Measurements from ENCODE around the gene BRICD5.
"Not testable (repeated sequence)": the region's sequence is repeated elsewhere in the genome, so short reads cannot be mapped to it uniquely, and the experiment has no call there.

BRICD5 gene

GRCh38 chr16:2210386-2211365, at the start of gene BRICD5:
Gene BRICD5, minus strand, starts transcription at chr16:2210863. Its CDS starts 30 bp downstream, at chr16:2210833.
- no peak for DNase-seq

GRCh38 chr16:2260250-2260649, 49.6 kb upstream of the BRICD5 start:
- no peak for DNase-seq

GRCh38 chr16:2258530-2258929, 47.9 kb upstream of the BRICD5 start:
- not testable (repeated sequence) for DNase-seq

DNA sequence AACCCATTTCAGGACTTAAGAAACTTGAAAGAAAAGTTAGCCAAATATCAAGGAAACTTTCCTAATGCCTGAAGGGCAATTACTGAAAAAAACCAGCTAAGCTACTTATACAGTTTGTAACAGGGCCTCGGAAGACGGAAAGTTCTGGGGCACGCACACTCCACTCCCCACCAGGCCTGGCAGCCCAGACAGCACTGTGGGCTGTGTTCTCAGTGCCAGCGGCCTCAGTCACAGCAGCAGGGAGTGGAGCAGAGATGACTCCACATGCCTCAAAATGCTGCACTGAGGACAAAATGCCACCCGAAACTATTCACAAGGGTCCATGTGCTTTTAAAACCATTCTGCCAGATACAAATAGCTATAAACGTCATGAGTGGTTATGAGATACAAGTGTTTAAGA, 47.1 kb upstream of the BRICD5 start:
- DNase-seq: no peak

GRCh38 chr16:2256531-2257140, 46.0 kb upstream of the BRICD5 start:
- DNase-seq: no peak

DNA sequence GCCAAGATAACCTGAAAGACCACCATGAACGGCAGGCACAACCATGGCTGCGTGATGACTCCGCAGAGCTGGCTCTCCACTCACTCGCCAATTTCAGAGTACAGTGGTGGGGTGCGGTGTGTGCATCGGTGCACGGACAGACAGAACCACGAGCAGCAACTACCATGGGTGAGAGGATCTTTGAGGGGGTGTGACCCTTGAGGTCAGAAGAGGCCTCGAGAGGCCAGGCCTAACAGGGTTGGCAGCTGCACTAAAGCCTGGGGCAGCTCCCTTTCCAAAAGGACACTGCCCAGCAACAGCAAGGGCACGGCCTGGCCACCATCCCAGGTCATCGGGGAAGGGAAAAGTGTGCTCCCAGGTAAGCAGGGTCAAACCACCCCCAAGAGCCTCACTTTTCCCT, 42.6 kb upstream of the BRICD5 start:
- no peak for DNase-seq

- no peak for DNase-seq
These were observed 42.1 kb upstream of the BRICD5 start for GRCh38 chr16:2252806-2253148.

GRCh38 chr16:2251296-2252111, 40.8 kb upstream of the BRICD5 start, which contains the start of gene ECI1:
Gene ECI1, minus strand, starts transcription at chr16:2251587. Its CDS starts 21 bp downstream, at chr16:2251566.
- DNase-seq: peak; percentile 89

- peak; percentile 64 for DNase-seq
These were observed 40.1 kb upstream of the BRICD5 start for GRCh38 chr16:2250652-2251295.

GRCh38 chr16:2246301-2246885, 35.7 kb upstream of the BRICD5 start:
- DNase-seq: no peak

- DNase-seq: no peak
These were observed 34.5 kb upstream of the BRICD5 start for GRCh38 chr16:2244926-2245795.

- no peak for DNase-seq
These were observed 33.6 kb upstream of the BRICD5 start for GRCh38 chr16:2244301-2244700.

DNA sequence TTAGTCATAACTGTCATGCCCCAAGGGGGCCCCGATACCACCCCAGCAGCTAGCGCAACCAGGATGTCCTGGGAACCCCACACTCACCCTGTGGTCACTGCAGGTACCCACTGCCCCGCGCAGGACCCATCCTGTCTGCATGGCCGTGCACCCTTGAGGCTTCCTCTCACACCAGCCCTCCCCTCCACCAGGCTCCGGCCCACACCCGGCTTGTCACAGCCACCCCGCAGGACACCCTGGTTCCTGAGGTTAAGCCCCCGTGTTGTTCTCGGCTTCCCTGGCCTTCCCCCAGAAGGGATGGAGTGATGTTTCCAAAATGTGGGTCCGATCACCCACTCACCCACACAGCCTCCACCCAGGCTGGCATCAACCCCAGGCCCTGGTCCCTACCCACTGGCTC, 33.1 kb upstream of the BRICD5 start:
- DNase-seq: no peak

DNA sequence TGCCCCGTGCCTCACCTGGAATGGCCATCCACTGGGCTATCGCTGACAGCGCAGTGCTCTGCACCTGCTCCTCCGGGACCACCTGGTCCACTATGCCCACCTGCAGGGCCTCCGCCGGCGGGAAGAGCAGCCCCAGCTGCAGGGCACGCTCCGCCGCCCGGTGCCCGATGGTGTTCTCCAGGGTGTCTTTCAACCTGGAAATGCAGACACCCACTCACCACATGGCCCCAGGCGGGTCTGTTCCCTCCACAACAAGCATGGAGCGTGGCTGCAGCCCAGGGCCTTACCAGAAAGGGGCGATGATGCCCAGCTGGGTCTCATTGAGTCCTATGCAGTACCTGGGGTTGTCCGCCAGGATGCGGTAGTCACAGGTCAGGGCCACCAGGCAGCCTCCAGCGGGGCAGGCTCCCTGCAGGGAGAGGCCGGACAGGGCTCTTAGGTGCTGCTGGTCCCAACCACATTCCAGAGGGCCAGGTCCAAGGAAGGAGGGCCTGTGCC, 32.4 kb upstream of the BRICD5 start:
- no peak for DNase-seq

DNA sequence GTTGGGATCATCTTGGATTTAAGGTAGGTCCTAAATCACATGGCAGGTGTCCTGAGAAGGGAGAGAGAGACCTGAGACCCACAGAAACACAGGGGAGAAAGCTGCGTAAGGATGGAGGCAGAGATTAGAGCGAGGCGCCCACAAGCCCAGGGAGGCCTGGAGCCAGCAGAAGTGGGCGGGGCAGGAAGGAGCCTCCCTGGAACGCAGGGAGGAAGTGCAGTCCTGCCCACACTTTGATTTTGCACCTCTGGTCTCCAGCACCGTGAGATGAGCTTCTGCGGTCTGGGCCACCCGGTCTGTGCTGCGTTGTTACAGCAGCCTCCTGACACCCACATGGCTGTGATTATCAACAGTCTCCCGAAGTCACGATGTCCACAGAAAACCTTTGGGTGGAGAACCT, 31.9 kb upstream of the BRICD5 start:
- no peak for DNase-seq

DNA sequence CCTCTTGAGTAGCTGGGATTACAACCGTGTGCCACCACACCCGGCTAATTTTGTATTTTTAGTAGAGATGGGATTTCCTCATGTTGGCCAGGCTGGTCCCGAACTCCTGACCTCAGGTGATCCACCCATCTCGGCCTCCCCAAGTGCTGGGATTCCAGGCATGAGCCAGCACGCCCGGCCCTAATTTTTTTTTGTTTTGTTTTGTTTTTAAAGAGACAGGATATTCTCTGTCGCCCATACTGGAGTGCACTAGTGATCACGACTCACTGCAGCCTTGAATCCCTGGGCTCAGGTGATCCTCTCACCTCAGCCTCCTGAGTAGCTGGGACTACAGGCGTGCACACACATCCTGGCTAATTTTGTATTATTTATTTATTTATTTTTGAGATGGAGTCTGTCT, 29.7 kb upstream of the BRICD5 start:
- DNase-seq: not testable (repeated sequence)

DNA sequence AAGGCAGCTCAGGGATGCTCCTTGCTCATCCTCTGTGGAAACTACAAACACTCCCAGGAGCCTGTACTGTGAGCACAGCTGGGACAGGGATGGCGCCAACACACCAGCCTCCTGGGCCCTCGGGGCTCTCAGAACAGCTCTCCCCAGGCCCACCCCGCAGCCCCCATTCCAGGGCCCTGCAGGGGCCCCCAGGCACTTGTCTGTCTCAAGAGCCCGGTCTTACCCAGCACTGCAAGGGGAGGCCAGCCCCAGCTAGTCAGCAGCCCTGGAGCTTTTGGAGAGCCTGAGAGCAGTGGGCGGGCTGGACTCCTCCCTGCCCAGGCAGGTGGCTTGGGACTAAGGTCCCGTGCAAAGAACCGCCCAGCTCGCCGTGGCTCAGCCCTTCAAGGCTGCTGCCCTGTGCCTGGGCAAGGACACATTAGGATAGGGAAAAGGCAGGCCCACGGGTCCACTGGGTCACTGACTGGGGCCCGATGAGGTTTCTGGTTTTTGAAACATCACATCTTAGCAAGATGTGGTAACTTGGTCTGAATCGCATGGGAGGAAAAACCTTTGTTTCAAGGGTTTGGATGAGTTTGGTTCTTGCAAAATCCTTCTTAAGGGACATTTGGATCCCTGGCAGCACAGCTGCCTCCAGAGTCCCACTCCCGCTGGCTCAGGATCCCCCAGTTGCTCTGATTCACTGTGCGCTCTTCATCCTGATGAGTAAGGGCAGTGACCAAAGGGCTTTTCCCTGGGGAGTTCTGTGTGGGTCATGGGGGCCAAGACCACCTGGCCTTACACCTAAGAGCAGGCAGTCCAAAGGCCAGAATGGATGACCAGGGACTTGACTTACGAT, 28.4 kb upstream of the BRICD5 start:
- DNase-seq: no peak

GRCh38 chr16:2238150-2238837, 27.6 kb upstream of the BRICD5 start:
- DNase-seq: no peak

- DNase-seq: no peak
These were observed 27.0 kb upstream of the BRICD5 start for GRCh38 chr16:2237493-2238149.

Measured in activated CD4-positive, CD25-positive, alpha-beta regulatory T cell treated with anti-CD3 and anti-CD28 coated beads, Interleukin-2, amount 50 U/mL, for 72 hours (primary cell).